Suprapubic skin (tissue), 4 donors: ENCODE measurements around the gene NLRP8. TPM values are rescaled to one million over a fixed set of nuclear protein-coding genes. Genes with fewer than 3 reads are reported as not detected.
"Not testable (repeated sequence)": the region's sequence is repeated elsewhere in the genome, so short reads cannot be mapped to it uniquely, and the experiment has no call there.

ENCODE experiments used
- DNase-seq, 2 donors: peaks; one replicate each; pipeline ENCODE4 v3.0.0-alpha.2; 2019; ENCODE audit warnings: low spot score in 2 of 2
- H3K27ac ChIP-seq: fragments of 200-600 bp; sonication (generic); one replicate; pipeline ENCODE4 v1.5.1; 2019
- H3K27me3 ChIP-seq: fragments of 200-600 bp; sonication (generic); one replicate; pipeline ENCODE4 v1.5.1; 2019
- H3K36me3 ChIP-seq: fragments of 200-600 bp; sonication (generic); one replicate; pipeline ENCODE4 v1.5.1; 2019
- H3K4me1 ChIP-seq: fragments of 200-600 bp; sonication (generic); one replicate; pipeline ENCODE4 v1.5.1; 2019
- H3K4me3 ChIP-seq: fragments of 200-600 bp; sonication (generic); one replicate; pipeline ENCODE4 v1.5.1; 2019; ENCODE audit warnings: mild to moderate bottlenecking
- H3K9me3 ChIP-seq: fragments of 200-600 bp; sonication (generic); one replicate; pipeline ENCODE4 v1.5.1; 2019
- CTCF ChIP-seq, 2 donors: fragments of 200-600 bp in 1 of 2; fragments of 450-650 bp in 1 of 2; sonication (generic) in 1 of 2; IDR thresholded peaks; one replicate each; pipeline ENCODE4 v1.5.1; 2016 to 2019; ENCODE audit warnings: antibody characterized with exemption in 2 of 2, mild to moderate bottlenecking in 1 of 2, moderate library complexity in 1 of 2
- EP300 ChIP-seq: sonication (generic); formaldehyde crosslinking; IDR thresholded peaks from one replicate; pipeline ENCODE4 v1.6.1; 2017; ENCODE audit warnings: antibody characterized with exemption
- POLR2A ChIP-seq, 2 donors: fragments of 450-650 bp; IDR thresholded peaks; one replicate each; pipeline ENCODE4 v1.6.1; 2017; ENCODE audit warnings: antibody characterized with exemption in 2 of 2, mild to moderate bottlenecking in 2 of 2, moderate library complexity in 2 of 2
- POLR2AphosphoS5 ChIP-seq, 3 donors: sonication (generic); formaldehyde crosslinking; IDR thresholded peaks; one replicate each; pipeline ENCODE4 v1.6.1; 2017; ENCODE audit warnings: antibody characterized with exemption in 3 of 3
- WGBS: methylation state at CpG from one replicate; pipeline ENCODE4 v1.1.5; 2018; 5-methylcytosine and 5-hydroxymethylcytosine counted together
- total RNA-seq, 4 donors: library from RNA; depleted of rRNA; stranded (reverse); fragments of >200 nt; gene quantifications; one replicate each; pipeline ENCODE4 v1.1.0, GENCODE V29; 2016

Gene NLRP8
- total RNA-seq, 4 donors from 2014 or later: not detected

GRCh38 chr19:55927991-55928390, 19.6 kb upstream of the NLRP8 start:
- 74% methylated on average over 8 of the region's 8 CpGs for WGBS
- DNase-seq: no peak
- H3K27me3 ChIP-seq: no peaks in the 10 kb centered on the region
- H3K4me3 ChIP-seq: no peak overlapping the region
- peaks cover 5% of the 10 kb centered on the region for H3K9me3 ChIP-seq
- no peaks in the 10 kb centered on the region for H3K36me3 ChIP-seq
- TF ChIP-seq EP300: no peak
- TF ChIP-seq POLR2A (IDR thresholded peaks at IDR 0.05): no peak
- TF ChIP-seq POLR2AphosphoS5 (IDR thresholded peaks at IDR 0.05): no peak
- no peak for TF ChIP-seq CTCF (IDR thresholded peaks at IDR 0.05)
- no peak overlapping the region for H3K27ac ChIP-seq
- H3K4me1 ChIP-seq: no peaks in the 10 kb centered on the region

GRCh38 chr19:55929258-55929657, 18.4 kb upstream of the NLRP8 start:
- not testable (repeated sequence) for H3K9me3 ChIP-seq, H3K4me1 ChIP-seq, H3K27ac ChIP-seq, H3K36me3 ChIP-seq, H3K27me3 ChIP-seq, DNase-seq, H3K4me3 ChIP-seq
- WGBS: 95% methylated on average over 5 of the region's 5 CpGs

GRCh38 chr19:55930996-55931515, 16.6 kb upstream of the NLRP8 start:
- no peaks in the 10 kb centered on the region for H3K4me1 ChIP-seq
- no peak for DNase-seq
- no peak overlapping the region for H3K4me3 ChIP-seq
- H3K9me3 ChIP-seq: peaks cover 5% of the 10 kb centered on the region
- no peak overlapping the region for H3K27ac ChIP-seq
- no peak for TF ChIP-seq CTCF (IDR thresholded peaks at IDR 0.05)
- WGBS: 83% methylated on average over 14 of the region's 14 CpGs
- H3K36me3 ChIP-seq: no peaks in the 10 kb centered on the region
- no peaks in the 10 kb centered on the region for H3K27me3 ChIP-seq

DNA sequence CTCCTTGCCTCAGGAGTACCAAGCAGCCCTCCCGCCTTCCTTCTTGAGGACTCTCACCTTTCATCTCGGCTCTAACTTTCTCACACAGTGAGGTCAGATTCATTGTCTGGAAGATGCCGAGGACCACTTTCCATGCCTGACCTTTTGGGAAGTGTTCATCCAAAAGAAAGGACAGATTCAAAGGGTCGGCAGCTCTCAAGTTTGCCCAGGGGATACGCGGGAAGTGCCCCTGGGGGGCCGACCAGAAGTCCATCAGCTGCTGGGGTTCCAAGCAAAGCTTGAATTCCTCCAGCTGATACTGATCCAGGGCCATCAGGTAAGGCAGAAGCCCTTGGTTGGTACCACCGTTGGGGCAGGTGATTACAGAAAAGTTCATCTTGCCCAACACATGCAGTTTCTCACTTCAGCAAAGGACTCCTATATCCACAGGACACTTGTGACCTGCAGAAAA, 15.7 kb upstream of the NLRP8 start, which contains the start of gene NLRP13:
Gene NLRP13, minus strand, starts transcription at position 401 of the 451 bp plus-strand sequence. Its CDS starts 25 bp downstream, at position 376.
- Histone ChIP-seq H3K4me1 (no peaks in the 10 kb centered on the region), H3K27ac (no peak within 1 kb of the TSS), H3K9me3 (peaks cover 5% of the 10 kb centered on the region), H3K36me3 (no peaks in the 10 kb centered on the region), H3K27me3 (no peaks in the 10 kb centered on the region), H3K4me3 (no peak within 1 kb of the TSS)
- TF ChIP-seq POLR2AphosphoS5 (IDR thresholded peaks at IDR 0.05) (no peak), CTCF (IDR thresholded peaks at IDR 0.05) (no peak), EP300 (no peak), POLR2A (IDR thresholded peaks at IDR 0.05) (no peak)
- WGBS: 94% methylated on average over 8 of the region's 8 CpGs
- no peak for DNase-seq

GRCh38 chr19:55935206-55935605, 12.4 kb upstream of the NLRP8 start:
- no peak overlapping the region for H3K27ac ChIP-seq
- no peak overlapping the region for H3K4me3 ChIP-seq
- WGBS: 81% methylated on average over 8 of the region's 9 CpGs
- DNase-seq: no peak
- no peak for TF ChIP-seq POLR2AphosphoS5 (IDR thresholded peaks at IDR 0.05)
- no peak for TF ChIP-seq EP300
- TF ChIP-seq POLR2A (IDR thresholded peaks at IDR 0.05): no peak
- TF ChIP-seq CTCF (IDR thresholded peaks at IDR 0.05): no peak
- no peaks in the 10 kb centered on the region for H3K27me3 ChIP-seq
- H3K36me3 ChIP-seq: no peaks in the 10 kb centered on the region
- peaks cover 2% of the 10 kb centered on the region for H3K9me3 ChIP-seq
- no peaks in the 10 kb centered on the region for H3K4me1 ChIP-seq

GRCh38 chr19:55939206-55939605, 8.4 kb upstream of the NLRP8 start:
- Histone ChIP-seq H3K4me1 (no peaks in the 10 kb centered on the region), H3K27me3 (no peaks in the 10 kb centered on the region), H3K9me3 (no peaks in the 10 kb centered on the region), H3K36me3 (no peaks in the 10 kb centered on the region), H3K4me3 (no peak overlapping the region), H3K27ac (no peak overlapping the region)
- WGBS: 71% methylated on average over 7 of the region's 7 CpGs
- TF ChIP-seq POLR2AphosphoS5 (IDR thresholded peaks at IDR 0.05) (no peak), POLR2A (IDR thresholded peaks at IDR 0.05) (no peak), CTCF (IDR thresholded peaks at IDR 0.05) (no peak), EP300 (no peak)
- no peak for DNase-seq
